Erythroblast (primary cell): ENCODE measurements around the gene STUB1.

Experiments
- GATA1 ChIP-seq: IDR thresholded peaks from 2 replicates; pipeline ENCODE4 v1.6.1; 2011; ENCODE audit warnings: low read depth, mild to moderate bottlenecking, control low read depth, low read length, moderate library complexity
- POLR2A ChIP-seq: IDR thresholded peaks from 2 replicates; pipeline ENCODE4 v1.6.1; 2011; ENCODE audit warnings: mild to moderate bottlenecking, low read length

- TF ChIP-seq POLR2A: no peak
- TF ChIP-seq GATA1: no peak
Observed at GRCh38 chr16:693364-693763, 13.2 kb downstream of the STUB1 start.
